Keratinocyte (primary cell): Measurements from ENCODE around the gene PARVA. TPM values are rescaled to one million over a fixed set of nuclear protein-coding genes. Genes with fewer than 3 reads are reported as not detected.

Source experiments
- DNase-seq: peaks from one replicate; pipeline ENCODE4 v3.0.0-alpha.2; 2011; ENCODE audit warnings: low read depth, missing footprints, low spot score
- FAIRE-seq: peaks from 2 replicates; lab custom pipeline; 2011; peaks lifted over from hg19 to GRCh38; lab: Jason Lieb, UNC
- H2AFZ ChIP-seq: 2 replicates; pipeline ENCODE4 v1.6.0; 2012; ENCODE audit warnings: low read length, control low read depth, inconsistent platforms; ENCODE audit not compliant: control insufficient read depth
- H3K27ac ChIP-seq: 2 replicates; pipeline ENCODE4 v1.5.1; 2011; ENCODE audit warnings: low read length; ENCODE audit not compliant: control insufficient read depth, insufficient read depth
- H3K27me3 ChIP-seq: 3 replicates; pipeline ENCODE4 v1.6.0; 2011; ENCODE audit warnings: low read length; ENCODE audit not compliant: control insufficient read depth, insufficient read depth; ENCODE audit errors: extremely low read depth
- H3K36me3 ChIP-seq, 2 experiments: 2 replicates in 1 of 2; 3 replicates in 1 of 2; pipeline ENCODE4 v1.5.1; 2011; ENCODE audit warnings: low read length in 2 of 2, mild to moderate bottlenecking in 1 of 2; ENCODE audit not compliant: control insufficient read depth in 2 of 2, insufficient read depth in 2 of 2; ENCODE audit errors: extremely low read depth in 1 of 2
- H3K4me1 ChIP-seq: 3 replicates; pipeline ENCODE4 v1.5.1; 2011; ENCODE audit warnings: low read length; ENCODE audit not compliant: control insufficient read depth, insufficient read depth; ENCODE audit errors: extremely low read depth
- H3K4me2 ChIP-seq: 3 replicates; pipeline ENCODE4 v1.6.0; 2011; ENCODE audit warnings: low read depth, low read length; ENCODE audit not compliant: control insufficient read depth, insufficient read depth; ENCODE audit errors: extremely low read depth
- H3K4me3 ChIP-seq, 3 experiments: fragments of 200-600 bp in 1 of 3; sonication (generic) in 1 of 3; 2 replicates in 2 of 3; 3 replicates in 1 of 3; pipeline ENCODE4 v1.5.1; 2011 to 2016; ENCODE audit warnings: low read length in 3 of 3, mild to moderate bottlenecking in 3 of 3, control low read depth in 2 of 3, inconsistent platforms in 1 of 3, low read depth in 1 of 3, mixed read lengths in 1 of 3, mixed run types in 1 of 3, moderate library complexity in 1 of 3; ENCODE audit not compliant: control insufficient read depth in 2 of 3, insufficient read depth in 2 of 3; ENCODE audit errors: extremely low read depth in 1 of 3
- H3K79me2 ChIP-seq: 2 replicates; pipeline ENCODE4 v1.6.0; 2012; ENCODE audit warnings: low read length; ENCODE audit not compliant: control insufficient read depth, insufficient read depth
- H3K9ac ChIP-seq: 3 replicates; pipeline ENCODE4 v1.6.0; 2011; ENCODE audit warnings: low read length; ENCODE audit not compliant: control insufficient read depth, insufficient read depth; ENCODE audit errors: extremely low read depth
- H3K9me1 ChIP-seq: 3 replicates; pipeline ENCODE4 v1.6.0; 2011; ENCODE audit warnings: low read length; ENCODE audit not compliant: control insufficient read depth, insufficient read depth; ENCODE audit errors: extremely low read depth
- H3K9me3 ChIP-seq: 2 replicates; pipeline ENCODE4 v1.5.1; 2012; ENCODE audit warnings: low read depth, low read length; ENCODE audit not compliant: control insufficient read depth
- H4K20me1 ChIP-seq: 3 replicates; pipeline ENCODE4 v1.6.0; 2011; ENCODE audit warnings: low read length; ENCODE audit not compliant: control insufficient read depth, insufficient read depth; ENCODE audit errors: extremely low read depth
- EZH2 ChIP-seq: IDR thresholded peaks from one replicate; pipeline ENCODE4 v1.6.1; 2012; ENCODE audit warnings: inconsistent platforms, mild to moderate bottlenecking, low read length, moderate library complexity
- dilution Hi-C: fragments of 300-500 bp; cut with MboI; formaldehyde crosslinking; loops from one replicate; pipeline ENCODE4 v1.7.0; 2020; ENCODE audit warnings: low sequenced_read_pairs; ENCODE audit not compliant: extremely low pct_ligation_motif_present
- polyA plus RNA-seq, 5 experiments: library from polyadenylated mRNA; depleted of rRNA in 3 of 5; stranded (reverse) in 3 of 5; stranded (forward) in 1 of 5; unstranded in 1 of 5; fragments of >200 nt; gene quantifications; 1 replicate in 1 of 5; 2 replicates in 3 of 5; 3 replicates in 1 of 5; pipeline versions ENCODE4 v1.2.1 to v1.2.3, GENCODE V29; 2011 to 2012; ENCODE audit warnings: missing spikeins in 2 of 5, low read depth in 1 of 5, low replicate concordance in 1 of 5
- TF ChIP-seq, protein P1 (sequence below), 3 experiments: IDR thresholded peaks in 1 of 3; conservative IDR thresholded peaks in 1 of 3; optimal IDR thresholded peaks in 1 of 3; 2 replicates in 2 of 3; 3 replicates in 1 of 3; pipeline versions ENCODE3 to v1.5.1; 2011; ENCODE audit warnings: low read length in 3 of 3, mild to moderate bottlenecking in 3 of 3, moderate library complexity in 2 of 3, control low read depth in 1 of 3, inconsistent platforms in 1 of 3; ENCODE audit not compliant: insufficient read depth in 2 of 3; ENCODE audit errors: extremely low read depth in 1 of 3

The PARVA gene
- polyA plus RNA-seq, 1 donor (not counting 4 experiments of a cell fraction or from before 2014, with no cell fraction given): 28.9 TPM

DNA sequence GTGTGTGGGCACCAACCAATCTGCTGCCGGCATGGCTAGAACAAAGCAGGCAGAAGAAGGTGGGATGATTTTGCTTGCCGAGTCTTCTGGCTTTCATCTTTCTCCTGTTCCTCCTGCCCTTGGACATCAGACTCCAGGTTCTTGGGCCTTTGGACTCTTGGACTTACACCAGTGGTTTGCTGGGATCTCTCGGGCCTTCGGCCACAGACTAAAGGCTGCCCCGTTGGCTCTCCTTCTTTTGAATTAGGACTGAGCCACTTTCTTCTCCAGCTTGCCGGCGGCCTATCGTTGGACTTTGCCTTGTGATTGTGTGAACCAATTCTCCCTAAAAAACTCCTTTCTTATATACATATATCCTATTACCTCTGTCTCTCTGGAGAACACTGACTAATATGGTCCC, 168.8 kb downstream of the PARVA start:
- no peaks in the 10 kb centered on the region for H3K79me2 ChIP-seq
- no peak overlapping the region for H3K4me2 ChIP-seq
- no peaks in the 10 kb centered on the region for H3K36me3 ChIP-seq
- no peak overlapping the region for H3K27ac ChIP-seq
- H3K9me1 ChIP-seq: peaks cover 2% of the 10 kb centered on the region
- peaks cover 30% of the 10 kb centered on the region for H3K4me1 ChIP-seq
- no peak for FAIRE-seq
- H3K4me3 ChIP-seq: no peak overlapping the region
- dilution Hi-C loops: no loop called here
- no peak for DNase-seq
- H2AFZ ChIP-seq: no peak overlapping the region
- no peaks in the 10 kb centered on the region for H4K20me1 ChIP-seq
- no peak for TF ChIP-seq EZH2
- TF ChIP-seq, protein P1, sequence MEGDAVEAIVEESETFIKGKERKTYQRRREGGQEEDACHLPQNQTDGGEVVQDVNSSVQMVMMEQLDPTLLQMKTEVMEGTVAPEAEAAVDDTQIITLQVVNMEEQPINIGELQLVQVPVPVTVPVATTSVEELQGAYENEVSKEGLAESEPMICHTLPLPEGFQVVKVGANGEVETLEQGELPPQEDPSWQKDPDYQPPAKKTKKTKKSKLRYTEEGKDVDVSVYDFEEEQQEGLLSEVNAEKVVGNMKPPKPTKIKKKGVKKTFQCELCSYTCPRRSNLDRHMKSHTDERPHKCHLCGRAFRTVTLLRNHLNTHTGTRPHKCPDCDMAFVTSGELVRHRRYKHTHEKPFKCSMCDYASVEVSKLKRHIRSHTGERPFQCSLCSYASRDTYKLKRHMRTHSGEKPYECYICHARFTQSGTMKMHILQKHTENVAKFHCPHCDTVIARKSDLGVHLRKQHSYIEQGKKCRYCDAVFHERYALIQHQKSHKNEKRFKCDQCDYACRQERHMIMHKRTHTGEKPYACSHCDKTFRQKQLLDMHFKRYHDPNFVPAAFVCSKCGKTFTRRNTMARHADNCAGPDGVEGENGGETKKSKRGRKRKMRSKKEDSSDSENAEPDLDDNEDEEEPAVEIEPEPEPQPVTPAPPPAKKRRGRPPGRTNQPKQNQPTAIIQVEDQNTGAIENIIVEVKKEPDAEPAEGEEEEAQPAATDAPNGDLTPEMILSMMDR (optimal IDR thresholded peaks at IDR 0.05 in 1 of 3, IDR thresholded peaks at IDR 0.05 in 1 of 3, conservative IDR thresholded peaks at IDR 0.05 in 1 of 3; ENCODE audit: extremely low read depth in 1 of 3, insufficient read depth in 2 of 3, low read length in 3 of 3): no peak
- H3K9me3 ChIP-seq: no peaks in the 10 kb centered on the region
- H3K9ac ChIP-seq: no peak overlapping the region
- no peaks in the 10 kb centered on the region for H3K27me3 ChIP-seq

DNA sequence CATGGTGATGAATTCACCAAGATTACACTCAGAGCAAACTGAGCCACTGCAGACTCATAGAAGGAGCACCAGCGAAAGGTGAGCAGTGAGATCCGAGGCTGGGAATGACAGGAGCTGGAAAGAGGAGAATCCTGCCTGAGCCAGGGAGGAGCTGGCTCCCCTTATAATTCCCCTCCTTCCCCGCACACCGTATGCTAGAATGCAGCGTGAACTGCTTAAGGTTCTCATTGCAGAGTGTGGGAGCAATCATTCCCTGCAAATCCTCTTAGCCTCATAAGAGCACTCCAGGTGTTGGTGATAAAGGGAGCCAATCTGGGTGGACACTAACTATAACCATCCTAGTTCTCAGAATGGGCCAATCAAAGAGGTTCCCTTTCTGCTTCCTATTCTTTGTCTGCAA, 169.3 kb downstream of the PARVA start:
- Histone ChIP-seq H3K79me2 (no peaks in the 10 kb centered on the region), H3K27ac (no peak overlapping the region), H3K4me1 (peaks cover 26% of the 10 kb centered on the region), H4K20me1 (no peaks in the 10 kb centered on the region), H2AFZ (no peak overlapping the region), H3K36me3 (no peaks in the 10 kb centered on the region), H3K9me3 (no peaks in the 10 kb centered on the region), H3K9ac (no peak overlapping the region), H3K27me3 (no peaks in the 10 kb centered on the region), H3K4me3 (no peak overlapping the region), H3K9me1 (peaks cover 2% of the 10 kb centered on the region), H3K4me2 (no peak overlapping the region)
- FAIRE-seq (no peak), DNase-seq (no peak)
- dilution Hi-C loops: no loop called here
- TF ChIP-seq, protein P1 (optimal IDR thresholded peaks at IDR 0.05 in 1 of 3, IDR thresholded peaks at IDR 0.05 in 1 of 3, conservative IDR thresholded peaks at IDR 0.05 in 1 of 3; ENCODE audit: extremely low read depth in 1 of 3, insufficient read depth in 2 of 3, low read length in 3 of 3): no peak
- no peak for TF ChIP-seq EZH2
